Testis (tissue), 2 donors: ENCODE results near the gene FITM2.

Experiments used
- POLR2A ChIP-seq: fragments of 450-650 bp; IDR thresholded peaks from one replicate; pipeline ENCODE4 v1.6.1; 2017; ENCODE audit warnings: antibody characterized with exemption, mild to moderate bottlenecking, moderate library complexity
- TF ChIP-seq, protein P1 (sequence below), 3 experiments: fragments of 450-650 bp in 2 of 3; fragments of 200-600 bp in 1 of 3; sonication (generic) in 1 of 3; IDR thresholded peaks; one replicate each; pipeline ENCODE4 v1.5.1; 2016 to 2019; ENCODE audit warnings: antibody characterized with exemption in 3 of 3, mild to moderate bottlenecking in 2 of 3, moderate library complexity in 1 of 3

DNA sequence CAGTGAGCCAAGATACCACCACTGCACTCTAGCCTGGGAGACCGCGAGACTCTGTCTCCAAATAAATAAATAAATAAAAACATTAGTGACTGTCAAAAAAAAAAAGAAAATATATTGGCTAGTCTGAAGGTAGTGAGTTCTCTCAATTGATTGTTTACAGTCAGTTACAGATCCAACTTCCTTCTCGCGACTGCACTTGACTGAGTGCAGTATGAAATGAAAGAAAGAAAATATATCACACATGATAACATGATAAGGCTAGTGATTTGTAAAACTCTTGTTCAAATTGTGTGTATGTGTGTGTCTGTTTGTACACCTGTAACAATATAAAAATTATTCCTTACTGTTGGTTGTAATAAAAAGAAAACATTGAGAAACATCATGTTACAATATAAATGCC, 33.7 kb upstream of the FITM2 start:
- TF ChIP-seq, protein P1, sequence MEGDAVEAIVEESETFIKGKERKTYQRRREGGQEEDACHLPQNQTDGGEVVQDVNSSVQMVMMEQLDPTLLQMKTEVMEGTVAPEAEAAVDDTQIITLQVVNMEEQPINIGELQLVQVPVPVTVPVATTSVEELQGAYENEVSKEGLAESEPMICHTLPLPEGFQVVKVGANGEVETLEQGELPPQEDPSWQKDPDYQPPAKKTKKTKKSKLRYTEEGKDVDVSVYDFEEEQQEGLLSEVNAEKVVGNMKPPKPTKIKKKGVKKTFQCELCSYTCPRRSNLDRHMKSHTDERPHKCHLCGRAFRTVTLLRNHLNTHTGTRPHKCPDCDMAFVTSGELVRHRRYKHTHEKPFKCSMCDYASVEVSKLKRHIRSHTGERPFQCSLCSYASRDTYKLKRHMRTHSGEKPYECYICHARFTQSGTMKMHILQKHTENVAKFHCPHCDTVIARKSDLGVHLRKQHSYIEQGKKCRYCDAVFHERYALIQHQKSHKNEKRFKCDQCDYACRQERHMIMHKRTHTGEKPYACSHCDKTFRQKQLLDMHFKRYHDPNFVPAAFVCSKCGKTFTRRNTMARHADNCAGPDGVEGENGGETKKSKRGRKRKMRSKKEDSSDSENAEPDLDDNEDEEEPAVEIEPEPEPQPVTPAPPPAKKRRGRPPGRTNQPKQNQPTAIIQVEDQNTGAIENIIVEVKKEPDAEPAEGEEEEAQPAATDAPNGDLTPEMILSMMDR (IDR thresholded peaks at IDR 0.05), result no peak
- no peak for TF ChIP-seq POLR2A
